Astrocyte (in vitro differentiated cells and primary cell): Measurements from ENCODE around the gene ZNF185. TPM values are rescaled to one million over a fixed set of nuclear protein-coding genes. Genes with fewer than 3 reads are reported as not detected.

Experiments
- DNase-seq: peaks from one replicate; pipeline ENCODE4 v3.0.0-alpha.2; 2010; ENCODE audit warnings: low read depth
- FAIRE-seq: peaks from 2 replicates; lab custom pipeline; 2011; peaks lifted over from hg19 to GRCh38; lab: Jason Lieb, UNC
- H2AFZ ChIP-seq: 2 replicates; pipeline ENCODE4 v1.6.0; 2012; ENCODE audit warnings: low read depth, low read length, inconsistent platforms
- H3K27ac ChIP-seq: 2 replicates; pipeline ENCODE4 v1.5.1; 2011; ENCODE audit warnings: low read depth, low read length, inconsistent platforms
- H3K27me3 ChIP-seq: 2 replicates; pipeline ENCODE4 v1.6.0; 2011; ENCODE audit warnings: low read length, inconsistent platforms; ENCODE audit not compliant: insufficient read depth
- H3K36me3 ChIP-seq: 2 replicates; pipeline ENCODE4 v1.5.1; 2011; ENCODE audit warnings: low read length, inconsistent platforms; ENCODE audit not compliant: insufficient read depth
- H3K4me1 ChIP-seq: 2 replicates; pipeline ENCODE4 v1.5.1; 2011; ENCODE audit warnings: low read length, inconsistent platforms; ENCODE audit not compliant: insufficient read depth
- H3K4me2 ChIP-seq: 2 replicates; pipeline ENCODE4 v1.6.0; 2012; ENCODE audit warnings: low read length, inconsistent platforms
- H3K4me3 ChIP-seq: 2 replicates; pipeline ENCODE4 v1.5.1; 2011; ENCODE audit warnings: low read depth, mild to moderate bottlenecking, low read length, inconsistent platforms; ENCODE audit not compliant: insufficient read depth
- H3K79me2 ChIP-seq: 2 replicates; pipeline ENCODE4 v1.6.0; 2012; ENCODE audit warnings: mild to moderate bottlenecking, low read length, inconsistent platforms; ENCODE audit not compliant: insufficient read depth
- H3K9ac ChIP-seq: 2 replicates; pipeline ENCODE4 v1.6.0; 2012; ENCODE audit warnings: mild to moderate bottlenecking, low read length, inconsistent platforms
- H3K9me3 ChIP-seq: 2 replicates; pipeline ENCODE4 v1.5.1; 2012; ENCODE audit warnings: low read depth, mild to moderate bottlenecking, low read length, inconsistent platforms; ENCODE audit not compliant: insufficient read depth
- H4K20me1 ChIP-seq: 2 replicates; pipeline ENCODE4 v1.6.0; 2012; ENCODE audit warnings: low read length, inconsistent platforms; ENCODE audit not compliant: insufficient read depth
- H3K27ac Mint-ChIP-seq: one replicate; pipeline ENCODE4 v1.8.0; 2021; ENCODE audit warnings: mild to moderate bottlenecking, mixed read lengths; ENCODE audit not compliant: unreplicated experiment
- H3K27me3 Mint-ChIP-seq: one replicate; pipeline ENCODE4 v1.8.0; 2021; ENCODE audit warnings: low read depth, mixed read lengths; ENCODE audit not compliant: unreplicated experiment
- H3K36me3 Mint-ChIP-seq: one replicate; pipeline ENCODE4 v1.8.0; 2021; ENCODE audit warnings: low read depth, mixed read lengths; ENCODE audit not compliant: unreplicated experiment
- H3K4me1 Mint-ChIP-seq: one replicate; pipeline ENCODE4 v1.8.0; 2021; ENCODE audit warnings: low read depth, mixed read lengths; ENCODE audit not compliant: unreplicated experiment
- H3K4me3 Mint-ChIP-seq: one replicate; pipeline ENCODE4 v1.8.0; 2021; ENCODE audit warnings: mild to moderate bottlenecking, moderate library complexity, mixed read lengths; ENCODE audit not compliant: unreplicated experiment
- H3K9me3 Mint-ChIP-seq: one replicate; pipeline ENCODE4 v1.8.0; 2021; ENCODE audit warnings: mild to moderate bottlenecking, mixed read lengths; ENCODE audit not compliant: unreplicated experiment
- CTCF ChIP-seq: IDR thresholded peaks from 2 replicates; pipeline ENCODE4 v1.5.1; 2011; ENCODE audit warnings: low read depth, mild to moderate bottlenecking, inconsistent platforms, low read length, moderate library complexity; ENCODE audit not compliant: insufficient read depth
- EZH2 ChIP-seq: IDR thresholded peaks from 2 replicates; pipeline ENCODE4 v1.6.1; 2012; ENCODE audit warnings: mild to moderate bottlenecking, low read length, inconsistent platforms; ENCODE audit not compliant: insufficient read depth
- total RNA-seq: library from RNA; stranded (reverse); gene quantifications from 2 replicates; pipeline ENCODE4 v1.2.1, GENCODE V29; 2021

ZNF185 gene
- total RNA-seq, 1 donor from 2014 or later = 16.2 TPM

- peaks cover 8% of the 10 kb centered on the region for H3K4me1 Mint-ChIP-seq
- H3K36me3 Mint-ChIP-seq = peaks cover 6% of the 10 kb centered on the region
- no peak overlapping the region for H3K4me3 ChIP-seq
- peaks cover 10% of the 10 kb centered on the region for H3K36me3 ChIP-seq
- H3K9me3 ChIP-seq = no peaks in the 10 kb centered on the region
- no peak overlapping the region for H2AFZ ChIP-seq
- no peak overlapping the region for H3K4me3 Mint-ChIP-seq
- DNase-seq (no peak), FAIRE-seq (no peak)
- H3K4me2 ChIP-seq = no peak overlapping the region
- H3K27me3 Mint-ChIP-seq = no peaks in the 10 kb centered on the region
- no peak overlapping the region for H3K27ac Mint-ChIP-seq
- no peak overlapping the region for H3K27ac ChIP-seq
- no peaks in the 10 kb centered on the region for H3K4me1 ChIP-seq
- H3K27me3 ChIP-seq = no peaks in the 10 kb centered on the region
- H3K9ac ChIP-seq = no peak overlapping the region
- no peak for TF ChIP-seq CTCF
- no peak for TF ChIP-seq EZH2
- H4K20me1 ChIP-seq = no peaks in the 10 kb centered on the region
- no peaks in the 10 kb centered on the region for H3K79me2 ChIP-seq
- no peaks in the 10 kb centered on the region for H3K9me3 Mint-ChIP-seq
Observed at GRCh38 chrX:152866386-152866785, 31.5 kb upstream of the ZNF185 start.

GRCh38 chrX:152869972-152870371, 27.9 kb upstream of the ZNF185 start:
- no peak overlapping the region for H3K4me3 Mint-ChIP-seq
- no peak overlapping the region for H2AFZ ChIP-seq
- TF ChIP-seq EZH2 (no peak), CTCF (no peak)
- no peaks in the 10 kb centered on the region for H3K9me3 Mint-ChIP-seq
- FAIRE-seq = no peak
- peaks cover 10% of the 10 kb centered on the region for H3K36me3 ChIP-seq
- no peaks in the 10 kb centered on the region for H3K79me2 ChIP-seq
- no peak overlapping the region for H3K9ac ChIP-seq
- H3K4me3 ChIP-seq = no peak overlapping the region
- no peaks in the 10 kb centered on the region for H4K20me1 ChIP-seq
- no peaks in the 10 kb centered on the region for H3K9me3 ChIP-seq
- no peak overlapping the region for H3K27ac Mint-ChIP-seq
- H3K4me2 ChIP-seq = no peak overlapping the region
- H3K27ac ChIP-seq = no peak overlapping the region
- no peaks in the 10 kb centered on the region for H3K4me1 Mint-ChIP-seq
- H3K4me1 ChIP-seq = no peaks in the 10 kb centered on the region
- no peaks in the 10 kb centered on the region for H3K27me3 Mint-ChIP-seq
- peaks cover 1% of the 10 kb centered on the region for H3K36me3 Mint-ChIP-seq
- DNase-seq = no peak
- no peaks in the 10 kb centered on the region for H3K27me3 ChIP-seq

DNA sequence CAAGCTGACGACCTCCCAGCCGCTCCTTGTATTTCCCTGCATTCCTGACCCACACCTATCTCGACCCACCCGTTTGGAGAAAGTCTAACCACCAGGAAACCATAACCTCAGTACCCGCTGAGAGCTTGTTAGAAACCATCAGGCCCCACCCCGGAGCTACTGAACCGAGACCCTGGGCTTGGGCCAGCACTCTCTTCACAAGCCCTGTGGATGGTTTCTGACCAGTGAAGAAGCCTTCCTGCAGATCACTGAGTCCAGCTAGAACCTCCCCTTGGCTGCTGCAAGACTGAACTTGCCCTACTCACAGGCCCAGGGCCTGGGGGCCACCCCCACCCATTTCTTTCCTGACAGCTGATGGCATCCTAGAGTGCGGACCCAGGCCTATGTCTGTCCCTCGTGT, 26.6 kb upstream of the ZNF185 start:
- Mint-ChIP-seq H3K4me3 (no peak overlapping the region), H3K9me3 (no peaks in the 10 kb centered on the region), H3K27ac (no peak overlapping the region), H3K4me1 (no peaks in the 10 kb centered on the region), H3K27me3 (no peaks in the 10 kb centered on the region), H3K36me3 (peaks cover 1% of the 10 kb centered on the region)
- no peak for FAIRE-seq
- no peak for TF ChIP-seq CTCF
- no peak for TF ChIP-seq EZH2
- no peaks in the 10 kb centered on the region for H3K9me3 ChIP-seq
- H3K27me3 ChIP-seq = no peaks in the 10 kb centered on the region
- no peak overlapping the region for H2AFZ ChIP-seq
- H3K4me2 ChIP-seq = no peak overlapping the region
- H3K27ac ChIP-seq = no peak overlapping the region
- no peak for DNase-seq
- H3K9ac ChIP-seq = no peak overlapping the region
- no peaks in the 10 kb centered on the region for H3K79me2 ChIP-seq
- H4K20me1 ChIP-seq = no peaks in the 10 kb centered on the region
- peaks cover 10% of the 10 kb centered on the region for H3K36me3 ChIP-seq
- no peak overlapping the region for H3K4me3 ChIP-seq
- no peaks in the 10 kb centered on the region for H3K4me1 ChIP-seq
